ENCODE data around the gene ST6GAL2.

DNA sequence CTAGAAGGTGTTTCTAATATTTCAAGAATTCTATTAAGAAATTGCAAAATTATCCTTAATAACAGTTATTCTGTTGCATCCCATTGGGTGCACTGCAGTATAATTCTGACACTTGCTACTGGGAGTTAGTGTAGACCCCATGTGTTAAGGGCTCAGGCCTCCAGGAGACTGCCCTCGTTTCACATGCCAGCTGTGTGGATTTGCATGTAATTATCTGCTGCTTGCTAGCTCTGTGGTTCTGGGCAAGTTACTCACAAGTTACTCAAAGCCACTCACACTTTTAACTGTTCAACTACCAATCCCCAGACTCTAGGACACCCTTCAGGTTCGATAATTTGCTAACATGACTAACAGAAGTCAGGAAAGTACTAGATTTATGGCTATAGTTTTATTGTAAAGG, 38.6 kb downstream of the ST6GAL2 start:
- TF ChIP-seq, protein P1, sequence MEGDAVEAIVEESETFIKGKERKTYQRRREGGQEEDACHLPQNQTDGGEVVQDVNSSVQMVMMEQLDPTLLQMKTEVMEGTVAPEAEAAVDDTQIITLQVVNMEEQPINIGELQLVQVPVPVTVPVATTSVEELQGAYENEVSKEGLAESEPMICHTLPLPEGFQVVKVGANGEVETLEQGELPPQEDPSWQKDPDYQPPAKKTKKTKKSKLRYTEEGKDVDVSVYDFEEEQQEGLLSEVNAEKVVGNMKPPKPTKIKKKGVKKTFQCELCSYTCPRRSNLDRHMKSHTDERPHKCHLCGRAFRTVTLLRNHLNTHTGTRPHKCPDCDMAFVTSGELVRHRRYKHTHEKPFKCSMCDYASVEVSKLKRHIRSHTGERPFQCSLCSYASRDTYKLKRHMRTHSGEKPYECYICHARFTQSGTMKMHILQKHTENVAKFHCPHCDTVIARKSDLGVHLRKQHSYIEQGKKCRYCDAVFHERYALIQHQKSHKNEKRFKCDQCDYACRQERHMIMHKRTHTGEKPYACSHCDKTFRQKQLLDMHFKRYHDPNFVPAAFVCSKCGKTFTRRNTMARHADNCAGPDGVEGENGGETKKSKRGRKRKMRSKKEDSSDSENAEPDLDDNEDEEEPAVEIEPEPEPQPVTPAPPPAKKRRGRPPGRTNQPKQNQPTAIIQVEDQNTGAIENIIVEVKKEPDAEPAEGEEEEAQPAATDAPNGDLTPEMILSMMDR (conservative IDR thresholded peaks at IDR 0.05; ENCODE audit: low read depth in 2 of 2) = no peak
- TF ChIP-seq POLR2AphosphoS5 (IDR thresholded peaks at IDR 0.05; ENCODE audit: low read depth) (no peak), EZH2phosphoT487 (IDR thresholded peaks at IDR 0.05; ENCODE audit: unreplicated experiment) (no peak), STAT1 (IDR thresholded peaks at IDR 0.05; ENCODE audit: unreplicated experiment) (no peak), EZH2 (IDR thresholded peaks at IDR 0.05; ENCODE audit: low read depth, unreplicated experiment) (no peak), NANOG (IDR thresholded peaks at IDR 0.05; ENCODE audit: borderline replicate concordance) (no peak), REST (IDR thresholded peaks at IDR 0.05; ENCODE audit: unreplicated experiment) (no peak), CREB1 (CRISPR knock-in tag; IDR thresholded peaks at IDR 0.05; ENCODE audit: low read depth) (no peak), JUNB (IDR thresholded peaks at IDR 0.05; ENCODE audit: unreplicated experiment) (no peak), ZNF331 (CRISPR knock-in tag; IDR thresholded peaks at IDR 0.05; ENCODE audit: low read depth) (no peak)
- TF ChIP-seq, protein P2, sequence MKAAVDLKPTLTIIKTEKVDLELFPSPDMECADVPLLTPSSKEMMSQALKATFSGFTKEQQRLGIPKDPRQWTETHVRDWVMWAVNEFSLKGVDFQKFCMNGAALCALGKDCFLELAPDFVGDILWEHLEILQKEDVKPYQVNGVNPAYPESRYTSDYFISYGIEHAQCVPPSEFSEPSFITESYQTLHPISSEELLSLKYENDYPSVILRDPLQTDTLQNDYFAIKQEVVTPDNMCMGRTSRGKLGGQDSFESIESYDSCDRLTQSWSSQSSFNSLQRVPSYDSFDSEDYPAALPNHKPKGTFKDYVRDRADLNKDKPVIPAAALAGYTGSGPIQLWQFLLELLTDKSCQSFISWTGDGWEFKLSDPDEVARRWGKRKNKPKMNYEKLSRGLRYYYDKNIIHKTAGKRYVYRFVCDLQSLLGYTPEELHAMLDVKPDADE (IDR thresholded peaks at IDR 0.05) = no peak
